ENCODE results near the gene SEC23A. TPM values are rescaled to one million over a fixed set of nuclear protein-coding genes. Genes with fewer than 3 reads are reported as not detected.
"Not testable (repeated sequence)": the region's sequence is repeated elsewhere in the genome, so short reads cannot be mapped to it uniquely, and the experiment has no call there.

Gene SEC23A
- total and polyA plus RNA-seq, 4 donors = 36.5 to 169 (median 52.1) TPM

DNA sequence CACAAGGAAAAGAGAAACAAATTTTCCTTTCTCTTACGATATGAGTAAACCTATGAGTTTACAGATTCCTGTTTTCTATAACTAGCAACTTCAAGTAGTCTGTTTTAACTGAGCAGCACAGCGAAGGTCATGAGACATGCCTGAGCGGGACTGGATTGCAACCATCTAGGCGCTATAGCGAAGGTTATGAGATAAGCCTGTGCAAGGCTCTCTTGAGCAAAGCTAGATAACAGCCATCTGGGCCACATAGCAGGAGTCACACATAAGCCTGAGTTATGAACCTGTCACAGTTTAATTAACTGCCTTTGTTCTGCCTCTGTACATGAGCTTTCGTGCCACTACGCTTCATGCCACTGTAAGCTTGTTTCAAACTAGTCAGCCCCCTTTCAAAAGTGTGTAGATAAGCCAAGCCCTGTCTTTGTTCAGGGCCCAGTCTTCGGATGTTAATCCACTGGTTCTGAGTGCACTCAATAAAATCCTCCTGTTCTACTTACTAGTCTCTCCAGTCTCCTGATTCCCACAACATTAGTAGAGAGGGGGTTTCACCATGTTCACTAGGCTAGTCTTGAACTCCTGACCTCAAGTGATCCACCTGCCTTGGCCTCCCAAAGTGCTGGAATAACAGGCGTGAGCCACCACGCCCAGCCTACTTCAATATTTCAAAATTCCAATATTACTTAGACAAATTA lies 47.1 kb downstream of the SEC23A start:
- DNase-seq (ENCODE audit: low spot score) = no peak
- Histone ChIP-seq H3K9me3 (ENCODE audit: control insufficient read depth in 4 of 4, low read length in 3 of 4) (peaks cover 0 to 14% (median 4%) of the 10 kb centered on the region in 4 donors), H3K4me1 (ENCODE audit: control insufficient read depth in 4 of 4, insufficient read depth in 4 of 4, low read length in 3 of 4) (peaks cover 0 to 4% (median 0%) of the 10 kb centered on the region in 4 donors), H3K9ac (ENCODE audit: low read depth in 1 of 2, low read length in 2 of 2) (no peak overlapping the region), H3K4me3 (ENCODE audit: low read depth in 1 of 3, low read length in 3 of 3) (no peak overlapping the region), H3K36me3 (ENCODE audit: control insufficient read depth in 4 of 4, insufficient read depth in 3 of 4, low read depth in 1 of 4, low read length in 3 of 4) (peaks cover 10 to 50% (median 40%) of the 10 kb centered on the region in 4 donors), H3K27me3 (ENCODE audit: control insufficient read depth in 4 of 4, insufficient read depth in 4 of 4, low read length in 3 of 4) (no peaks in the 10 kb centered on the region), H3K27ac (ENCODE audit: low read depth in 1 of 2, low read length in 2 of 2) (no peak overlapping the region)
- no peak for TF ChIP-seq HNF4G (IDR thresholded peaks at IDR 0.05)
- TF ChIP-seq, protein P1, sequence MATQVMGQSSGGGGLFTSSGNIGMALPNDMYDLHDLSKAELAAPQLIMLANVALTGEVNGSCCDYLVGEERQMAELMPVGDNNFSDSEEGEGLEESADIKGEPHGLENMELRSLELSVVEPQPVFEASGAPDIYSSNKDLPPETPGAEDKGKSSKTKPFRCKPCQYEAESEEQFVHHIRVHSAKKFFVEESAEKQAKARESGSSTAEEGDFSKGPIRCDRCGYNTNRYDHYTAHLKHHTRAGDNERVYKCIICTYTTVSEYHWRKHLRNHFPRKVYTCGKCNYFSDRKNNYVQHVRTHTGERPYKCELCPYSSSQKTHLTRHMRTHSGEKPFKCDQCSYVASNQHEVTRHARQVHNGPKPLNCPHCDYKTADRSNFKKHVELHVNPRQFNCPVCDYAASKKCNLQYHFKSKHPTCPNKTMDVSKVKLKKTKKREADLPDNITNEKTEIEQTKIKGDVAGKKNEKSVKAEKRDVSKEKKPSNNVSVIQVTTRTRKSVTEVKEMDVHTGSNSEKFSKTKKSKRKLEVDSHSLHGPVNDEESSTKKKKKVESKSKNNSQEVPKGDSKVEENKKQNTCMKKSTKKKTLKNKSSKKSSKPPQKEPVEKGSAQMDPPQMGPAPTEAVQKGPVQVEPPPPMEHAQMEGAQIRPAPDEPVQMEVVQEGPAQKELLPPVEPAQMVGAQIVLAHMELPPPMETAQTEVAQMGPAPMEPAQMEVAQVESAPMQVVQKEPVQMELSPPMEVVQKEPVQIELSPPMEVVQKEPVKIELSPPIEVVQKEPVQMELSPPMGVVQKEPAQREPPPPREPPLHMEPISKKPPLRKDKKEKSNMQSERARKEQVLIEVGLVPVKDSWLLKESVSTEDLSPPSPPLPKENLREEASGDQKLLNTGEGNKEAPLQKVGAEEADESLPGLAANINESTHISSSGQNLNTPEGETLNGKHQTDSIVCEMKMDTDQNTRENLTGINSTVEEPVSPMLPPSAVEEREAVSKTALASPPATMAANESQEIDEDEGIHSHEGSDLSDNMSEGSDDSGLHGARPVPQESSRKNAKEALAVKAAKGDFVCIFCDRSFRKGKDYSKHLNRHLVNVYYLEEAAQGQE (IDR thresholded peaks at IDR 0.05) = no peak
- TF ChIP-seq, protein P2, sequence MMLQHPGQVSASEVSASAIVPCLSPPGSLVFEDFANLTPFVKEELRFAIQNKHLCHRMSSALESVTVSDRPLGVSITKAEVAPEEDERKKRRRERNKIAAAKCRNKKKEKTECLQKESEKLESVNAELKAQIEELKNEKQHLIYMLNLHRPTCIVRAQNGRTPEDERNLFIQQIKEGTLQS (IDR thresholded peaks at IDR 0.05) = no peak
- TF ChIP-seq NR2F2 (IDR thresholded peaks at IDR 0.05) = no peak
- 88% methylated on average over 10 of the region's 10 CpGs for WGBS

DNA sequence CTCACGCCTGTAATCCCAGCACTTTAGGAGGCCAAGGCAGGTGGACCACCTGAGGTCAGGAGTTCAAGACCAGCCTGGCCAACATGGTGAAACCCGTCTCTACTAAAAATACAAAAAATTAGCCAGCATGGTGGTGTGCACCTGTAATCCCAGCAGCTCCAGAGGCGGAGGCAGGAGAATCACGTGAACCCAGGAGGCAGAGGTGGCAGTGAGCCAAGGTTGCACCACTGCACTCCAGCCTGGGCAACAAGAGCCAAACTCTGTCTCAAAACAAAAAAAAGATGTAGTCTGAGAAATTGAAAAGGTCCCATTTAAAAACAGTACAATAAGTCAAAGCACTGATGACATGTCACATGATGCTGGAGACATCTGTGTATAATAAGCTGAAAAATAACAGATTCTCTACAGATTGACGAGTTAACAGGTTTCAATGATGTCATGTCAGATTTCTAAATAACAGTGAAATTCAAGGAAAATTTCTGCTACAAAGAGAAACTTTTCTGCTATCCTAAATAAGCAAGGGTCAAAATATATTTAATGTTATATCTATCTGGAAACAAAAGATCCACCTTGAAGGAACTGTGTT lies 50.1 kb downstream of the SEC23A start:
- H3K36me3 ChIP-seq (ENCODE audit: control insufficient read depth in 4 of 4, insufficient read depth in 3 of 4, low read depth in 1 of 4, low read length in 3 of 4) = peaks cover 11 to 50% (median 46%) of the 10 kb centered on the region in 4 donors
- WGBS = 88% methylated on average over 5 of the region's 5 CpGs
- DNase-seq (ENCODE audit: low spot score) = not testable (repeated sequence)

DNA sequence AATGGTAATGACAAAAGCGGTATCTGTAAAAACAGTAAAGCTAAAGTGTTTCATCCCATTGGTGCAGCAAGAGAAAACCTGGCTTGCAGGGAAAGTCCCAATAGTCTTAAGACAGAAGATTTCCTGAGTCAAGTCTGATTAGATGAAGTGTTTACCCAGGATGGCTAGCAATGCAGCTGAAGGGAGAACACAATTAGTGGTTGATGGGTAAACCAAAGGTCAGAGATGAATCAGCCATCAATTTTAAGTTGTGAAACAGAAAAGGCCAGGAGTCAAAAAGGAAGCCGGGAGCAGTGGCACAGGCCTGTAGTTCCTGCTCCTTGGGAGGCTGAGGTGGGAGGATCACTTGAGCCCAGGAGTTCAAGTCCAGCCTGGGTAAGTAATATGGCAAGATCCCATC lies 52.6 kb downstream of the SEC23A start:
- H3K27ac ChIP-seq (ENCODE audit: low read depth in 1 of 2, low read length in 2 of 2) = no peak overlapping the region
- no peak overlapping the region for H3K9ac ChIP-seq (ENCODE audit: low read depth in 1 of 2, low read length in 2 of 2)
- no peak for TF ChIP-seq RAD21 (IDR thresholded peaks at IDR 0.05)
- no peak for TF ChIP-seq SP1 (IDR thresholded peaks at IDR 0.05)
- TF ChIP-seq, protein P3, sequence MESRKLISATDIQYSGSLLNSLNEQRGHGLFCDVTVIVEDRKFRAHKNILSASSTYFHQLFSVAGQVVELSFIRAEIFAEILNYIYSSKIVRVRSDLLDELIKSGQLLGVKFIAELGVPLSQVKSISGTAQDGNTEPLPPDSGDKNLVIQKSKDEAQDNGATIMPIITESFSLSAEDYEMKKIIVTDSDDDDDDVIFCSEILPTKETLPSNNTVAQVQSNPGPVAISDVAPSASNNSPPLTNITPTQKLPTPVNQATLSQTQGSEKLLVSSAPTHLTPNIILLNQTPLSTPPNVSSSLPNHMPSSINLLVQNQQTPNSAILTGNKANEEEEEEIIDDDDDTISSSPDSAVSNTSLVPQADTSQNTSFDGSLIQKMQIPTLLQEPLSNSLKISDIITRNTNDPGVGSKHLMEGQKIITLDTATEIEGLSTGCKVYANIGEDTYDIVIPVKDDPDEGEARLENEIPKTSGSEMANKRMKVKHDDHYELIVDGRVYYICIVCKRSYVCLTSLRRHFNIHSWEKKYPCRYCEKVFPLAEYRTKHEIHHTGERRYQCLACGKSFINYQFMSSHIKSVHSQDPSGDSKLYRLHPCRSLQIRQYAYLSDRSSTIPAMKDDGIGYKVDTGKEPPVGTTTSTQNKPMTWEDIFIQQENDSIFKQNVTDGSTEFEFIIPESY (IDR thresholded peaks at IDR 0.05) = no peak
- TF ChIP-seq FOXA1 (IDR thresholded peaks at IDR 0.05) = no peak
- TF ChIP-seq, protein P4, sequence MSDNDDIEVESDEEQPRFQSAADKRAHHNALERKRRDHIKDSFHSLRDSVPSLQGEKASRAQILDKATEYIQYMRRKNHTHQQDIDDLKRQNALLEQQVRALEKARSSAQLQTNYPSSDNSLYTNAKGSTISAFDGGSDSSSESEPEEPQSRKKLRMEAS (IDR thresholded peaks at IDR 0.05) = no peak
- no peak for TF ChIP-seq GABPA (IDR thresholded peaks at IDR 0.05 in 1 of 2, conservative IDR thresholded peaks at IDR 0.05 in 1 of 2)
- no peak for TF ChIP-seq HNF4A (conservative IDR thresholded peaks at IDR 0.05)
- no peak for TF ChIP-seq JUND (IDR thresholded peaks at IDR 0.05)
- TF ChIP-seq, protein P5, sequence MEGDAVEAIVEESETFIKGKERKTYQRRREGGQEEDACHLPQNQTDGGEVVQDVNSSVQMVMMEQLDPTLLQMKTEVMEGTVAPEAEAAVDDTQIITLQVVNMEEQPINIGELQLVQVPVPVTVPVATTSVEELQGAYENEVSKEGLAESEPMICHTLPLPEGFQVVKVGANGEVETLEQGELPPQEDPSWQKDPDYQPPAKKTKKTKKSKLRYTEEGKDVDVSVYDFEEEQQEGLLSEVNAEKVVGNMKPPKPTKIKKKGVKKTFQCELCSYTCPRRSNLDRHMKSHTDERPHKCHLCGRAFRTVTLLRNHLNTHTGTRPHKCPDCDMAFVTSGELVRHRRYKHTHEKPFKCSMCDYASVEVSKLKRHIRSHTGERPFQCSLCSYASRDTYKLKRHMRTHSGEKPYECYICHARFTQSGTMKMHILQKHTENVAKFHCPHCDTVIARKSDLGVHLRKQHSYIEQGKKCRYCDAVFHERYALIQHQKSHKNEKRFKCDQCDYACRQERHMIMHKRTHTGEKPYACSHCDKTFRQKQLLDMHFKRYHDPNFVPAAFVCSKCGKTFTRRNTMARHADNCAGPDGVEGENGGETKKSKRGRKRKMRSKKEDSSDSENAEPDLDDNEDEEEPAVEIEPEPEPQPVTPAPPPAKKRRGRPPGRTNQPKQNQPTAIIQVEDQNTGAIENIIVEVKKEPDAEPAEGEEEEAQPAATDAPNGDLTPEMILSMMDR (IDR thresholded peaks at IDR 0.05; ENCODE audit: low read depth, low read length, missing input control) = no peak
- no peak for TF ChIP-seq YY1 (IDR thresholded peaks at IDR 0.05)
- no peak for TF ChIP-seq FOXA2 (IDR thresholded peaks at IDR 0.05)
- no peak for TF ChIP-seq HNF4G (IDR thresholded peaks at IDR 0.05)
- peaks cover 10 to 61% (median 50%) of the 10 kb centered on the region in 4 donors for H3K36me3 ChIP-seq (ENCODE audit: control insufficient read depth in 4 of 4, insufficient read depth in 3 of 4, low read depth in 1 of 4, low read length in 3 of 4)
- no peak for DNase-seq (ENCODE audit: low spot score)
- H3K27me3 ChIP-seq (ENCODE audit: control insufficient read depth in 4 of 4, insufficient read depth in 4 of 4, low read length in 3 of 4) = no peaks in the 10 kb centered on the region
- no peak overlapping the region for H3K4me3 ChIP-seq (ENCODE audit: low read depth in 1 of 3, low read length in 3 of 3)
- H3K4me1 ChIP-seq (ENCODE audit: control insufficient read depth in 4 of 4, insufficient read depth in 4 of 4, low read length in 3 of 4) = no peaks in the 10 kb centered on the region
- no peaks in the 10 kb centered on the region for H3K9me3 ChIP-seq (ENCODE audit: control insufficient read depth in 4 of 4, low read length in 3 of 4)
- 78% methylated on average over 2 of the region's 2 CpGs for WGBS

More for the DNA sequence above, 50.1 kb downstream of the SEC23A start:
- H3K4me3 ChIP-seq (ENCODE audit: low read depth in 1 of 3, low read length in 3 of 3); H3K27me3 ChIP-seq (ENCODE audit: control insufficient read depth in 4 of 4, insufficient read depth in 4 of 4, low read length in 3 of 4); H3K27ac ChIP-seq (ENCODE audit: low read depth in 1 of 2, low read length in 2 of 2); H3K9ac ChIP-seq (ENCODE audit: low read depth in 1 of 2, low read length in 2 of 2); H3K4me1 ChIP-seq (ENCODE audit: control insufficient read depth in 4 of 4, insufficient read depth in 4 of 4, low read length in 3 of 4): not testable (repeated sequence)
- peaks cover 0 to 14% (median 4%) of the 10 kb centered on the region in 4 donors for H3K9me3 ChIP-seq (ENCODE audit: control insufficient read depth in 4 of 4, low read length in 3 of 4)

DNA sequence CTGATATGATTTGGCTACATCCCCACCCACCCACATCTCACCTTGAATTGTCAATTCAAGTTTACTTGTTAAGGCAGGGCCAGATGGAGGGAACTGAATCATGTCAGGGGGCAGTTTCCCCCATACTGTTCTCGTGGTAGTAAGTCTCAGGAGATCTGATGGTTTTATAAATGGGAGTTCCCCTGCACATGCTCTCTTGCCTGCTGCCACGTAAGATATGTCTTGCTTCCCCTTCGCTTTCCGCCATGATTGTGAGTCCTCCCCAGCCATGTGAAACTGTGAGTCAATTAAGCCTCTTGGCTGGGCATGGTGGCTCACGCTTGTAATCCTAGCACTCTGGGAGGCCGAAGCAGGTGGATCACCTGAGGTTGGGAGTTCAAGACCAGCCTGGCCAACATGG lies 57.1 kb downstream of the SEC23A start:
- not testable (repeated sequence) for H3K9ac ChIP-seq (ENCODE audit: low read depth in 1 of 2, low read length in 2 of 2); H3K4me1 ChIP-seq (ENCODE audit: control insufficient read depth in 4 of 4, insufficient read depth in 4 of 4, low read length in 3 of 4); H3K4me3 ChIP-seq (ENCODE audit: low read depth in 1 of 3, low read length in 3 of 3); DNase-seq (ENCODE audit: low spot score); H3K9me3 ChIP-seq (ENCODE audit: control insufficient read depth in 4 of 4, low read length in 3 of 4); H3K27me3 ChIP-seq (ENCODE audit: control insufficient read depth in 4 of 4, insufficient read depth in 4 of 4, low read length in 3 of 4); H3K27ac ChIP-seq (ENCODE audit: low read depth in 1 of 2, low read length in 2 of 2)
- peaks cover 6 to 60% (median 41%) of the 10 kb centered on the region in 4 donors for H3K36me3 ChIP-seq (ENCODE audit: control insufficient read depth in 4 of 4, insufficient read depth in 3 of 4, low read depth in 1 of 4, low read length in 3 of 4)
- 97% methylated on average over 6 of the region's 6 CpGs for WGBS

All from liver (tissue), 9 donors.